Measurements from ENCODE around the gene HCN2. TPM values are rescaled to one million over a fixed set of nuclear protein-coding genes. Genes with fewer than 3 reads are reported as not detected.

The HCN2 gene
- total and polyA plus RNA-seq, 9 of the 15 experiments (the other 6 are each of a cell fraction or from before 2014, with no cell fraction given) = 0.29 to 4.2 (median 0.82) TPM; not detected in 2

DNA sequence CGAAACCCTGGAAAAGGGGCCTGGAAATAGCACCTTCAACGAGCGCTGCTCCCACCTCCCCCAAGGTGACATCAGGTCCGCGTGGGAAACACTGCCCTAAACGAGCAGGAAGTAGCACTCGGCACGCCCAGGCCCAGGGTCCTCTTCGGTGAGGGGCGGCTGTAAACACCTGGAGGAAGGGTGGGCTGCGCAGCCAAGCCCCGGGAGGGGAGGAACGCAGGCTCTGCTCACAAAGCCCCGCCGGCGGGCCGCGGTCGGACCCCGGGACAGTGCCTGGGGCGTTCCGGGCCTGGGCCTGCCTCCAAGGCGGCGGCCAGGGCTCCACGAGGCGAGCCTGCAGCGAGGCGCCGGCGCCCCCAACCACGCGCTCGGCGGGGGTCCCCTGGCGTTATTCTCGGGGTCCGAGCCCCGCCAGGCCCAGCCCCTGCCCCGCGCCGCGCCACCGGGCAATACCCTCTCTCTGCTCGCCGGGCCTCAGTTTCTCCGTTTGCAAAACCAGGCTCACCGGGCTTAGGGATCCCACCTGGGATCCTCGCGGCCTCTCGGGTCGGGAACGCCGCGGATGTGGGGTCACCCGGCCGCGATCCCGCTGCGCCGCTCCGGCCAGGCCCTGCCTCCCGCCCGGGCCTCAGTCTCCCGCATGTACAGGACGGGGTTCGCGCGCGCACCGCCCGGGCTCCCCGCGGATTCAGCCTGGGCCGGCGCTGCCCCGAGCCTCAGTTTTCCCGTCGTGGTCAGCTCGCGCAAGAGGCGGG, 72.7 kb downstream of the HCN2 start (continued):
- TF ChIP-seq ZNF75A (CRISPR knock-in tag; IDR thresholded peaks at IDR 0.05) (no peak), RB1 (IDR thresholded peaks at IDR 0.05; ENCODE audit: low read depth) (peak; percentile 18; the same call in 1 of the 2 replicates), DPF2 (IDR thresholded peaks at IDR 0.05) (no peak), TCFL5 (CRISPR knock-in tag; conservative IDR thresholded peaks at IDR 0.05) (no peak), CREB1 (IDR thresholded peaks at IDR 0.05) (no peak), CREB1 (CRISPR knock-in tag; IDR thresholded peaks at IDR 0.05) (no peak), NR3C1 (CRISPR knock-in tag; IDR thresholded peaks at IDR 0.05) (peak; percentile 9; the same call in 1 of the 2 replicates), CHCHD3 (CRISPR knock-in tag; IDR thresholded peaks at IDR 0.05) (no peak), ZNF232 (CRISPR knock-in tag; IDR thresholded peaks at IDR 0.05) (no peak), NR2C2 (CRISPR knock-in tag; IDR thresholded peaks at IDR 0.05) (no peak), NR2C2 (tag; IDR thresholded peaks at IDR 0.05) (0 out of 2 replicates have a peak, but pooled peaks have one; percentile 2), CREBBP (IDR thresholded peaks at IDR 0.05; ENCODE audit: low read depth, low read length) (no peak), KDM5B (IDR thresholded peaks at IDR 0.05; ENCODE audit: insufficient replicate concordance, low read depth, low read length) (no peak), BRD4 (IDR thresholded peaks at IDR 0.05) (no peak), SMAD4 (CRISPR knock-in tag; conservative IDR thresholded peaks at IDR 0.05) (no peak), SMC3 (conservative IDR thresholded peaks at IDR 0.05; ENCODE audit: insufficient read depth, low read depth, low read length) (no peak), ETV6 (IDR thresholded peaks at IDR 0.05; ENCODE audit: borderline replicate concordance in 1 of 2, low read depth in 2 of 2, low read length in 1 of 2) (no peak), ETV6 (CRISPR knock-in tag; IDR thresholded peaks at IDR 0.05; ENCODE audit: borderline replicate concordance) (no peak), ZNF175 (CRISPR knock-in tag; IDR thresholded peaks at IDR 0.05; ENCODE audit: low read depth) (no peak)
- TF ChIP-seq, protein P1, sequence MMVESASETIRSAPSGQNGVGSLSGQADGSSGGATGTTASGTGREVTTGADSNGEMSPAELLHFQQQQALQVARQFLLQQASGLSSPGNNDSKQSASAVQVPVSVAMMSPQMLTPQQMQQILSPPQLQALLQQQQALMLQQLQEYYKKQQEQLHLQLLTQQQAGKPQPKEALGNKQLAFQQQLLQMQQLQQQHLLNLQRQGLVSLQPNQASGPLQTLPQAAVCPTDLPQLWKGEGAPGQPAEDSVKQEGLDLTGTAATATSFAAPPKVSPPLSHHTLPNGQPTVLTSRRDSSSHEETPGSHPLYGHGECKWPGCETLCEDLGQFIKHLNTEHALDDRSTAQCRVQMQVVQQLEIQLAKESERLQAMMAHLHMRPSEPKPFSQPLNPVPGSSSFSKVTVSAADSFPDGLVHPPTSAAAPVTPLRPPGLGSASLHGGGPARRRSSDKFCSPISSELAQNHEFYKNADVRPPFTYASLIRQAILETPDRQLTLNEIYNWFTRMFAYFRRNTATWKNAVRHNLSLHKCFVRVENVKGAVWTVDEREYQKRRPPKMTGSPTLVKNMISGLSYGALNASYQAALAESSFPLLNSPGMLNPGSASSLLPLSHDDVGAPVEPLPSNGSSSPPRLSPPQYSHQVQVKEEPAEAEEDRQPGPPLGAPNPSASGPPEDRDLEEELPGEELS (CRISPR knock-in tag; IDR thresholded peaks at IDR 0.05; ENCODE audit: borderline replicate concordance) = no peak; the same call in 1 of the 2 replicates
- TF ChIP-seq, protein P2, sequence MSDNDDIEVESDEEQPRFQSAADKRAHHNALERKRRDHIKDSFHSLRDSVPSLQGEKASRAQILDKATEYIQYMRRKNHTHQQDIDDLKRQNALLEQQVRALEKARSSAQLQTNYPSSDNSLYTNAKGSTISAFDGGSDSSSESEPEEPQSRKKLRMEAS (CRISPR knock-in tag; IDR thresholded peaks at IDR 0.05) = peak; percentile 77
- TF ChIP-seq, protein P3, sequence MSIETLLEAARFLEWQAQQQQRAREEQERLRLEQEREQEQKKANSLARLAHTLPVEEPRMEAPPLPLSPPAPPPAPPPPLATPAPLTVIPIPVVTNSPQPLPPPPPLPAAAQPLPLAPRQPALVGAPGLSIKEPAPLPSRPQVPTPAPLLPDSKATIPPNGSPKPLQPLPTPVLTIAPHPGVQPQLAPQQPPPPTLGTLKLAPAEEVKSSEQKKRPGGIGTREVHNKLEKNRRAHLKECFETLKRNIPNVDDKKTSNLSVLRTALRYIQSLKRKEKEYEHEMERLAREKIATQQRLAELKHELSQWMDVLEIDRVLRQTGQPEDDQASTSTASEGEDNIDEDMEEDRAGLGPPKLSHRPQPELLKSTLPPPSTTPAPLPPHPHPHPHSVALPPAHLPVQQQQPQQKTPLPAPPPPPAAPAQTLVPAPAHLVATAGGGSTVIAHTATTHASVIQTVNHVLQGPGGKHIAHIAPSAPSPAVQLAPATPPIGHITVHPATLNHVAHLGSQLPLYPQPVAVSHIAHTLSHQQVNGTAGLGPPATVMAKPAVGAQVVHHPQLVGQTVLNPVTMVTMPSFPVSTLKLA (conservative IDR thresholded peaks at IDR 0.05) = peak; percentile 74 to 87
- TF ChIP-seq, protein P4, sequence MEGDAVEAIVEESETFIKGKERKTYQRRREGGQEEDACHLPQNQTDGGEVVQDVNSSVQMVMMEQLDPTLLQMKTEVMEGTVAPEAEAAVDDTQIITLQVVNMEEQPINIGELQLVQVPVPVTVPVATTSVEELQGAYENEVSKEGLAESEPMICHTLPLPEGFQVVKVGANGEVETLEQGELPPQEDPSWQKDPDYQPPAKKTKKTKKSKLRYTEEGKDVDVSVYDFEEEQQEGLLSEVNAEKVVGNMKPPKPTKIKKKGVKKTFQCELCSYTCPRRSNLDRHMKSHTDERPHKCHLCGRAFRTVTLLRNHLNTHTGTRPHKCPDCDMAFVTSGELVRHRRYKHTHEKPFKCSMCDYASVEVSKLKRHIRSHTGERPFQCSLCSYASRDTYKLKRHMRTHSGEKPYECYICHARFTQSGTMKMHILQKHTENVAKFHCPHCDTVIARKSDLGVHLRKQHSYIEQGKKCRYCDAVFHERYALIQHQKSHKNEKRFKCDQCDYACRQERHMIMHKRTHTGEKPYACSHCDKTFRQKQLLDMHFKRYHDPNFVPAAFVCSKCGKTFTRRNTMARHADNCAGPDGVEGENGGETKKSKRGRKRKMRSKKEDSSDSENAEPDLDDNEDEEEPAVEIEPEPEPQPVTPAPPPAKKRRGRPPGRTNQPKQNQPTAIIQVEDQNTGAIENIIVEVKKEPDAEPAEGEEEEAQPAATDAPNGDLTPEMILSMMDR (IDR thresholded peaks at IDR 0.05 in 2 of 3, conservative IDR thresholded peaks at IDR 0.05 in 1 of 3; ENCODE audit: insufficient read depth in 2 of 3, low read depth in 1 of 3, low read length in 3 of 3) = no peak
